BLaER1 treated with 17β-estradiol and CSF1 and Interleukin-3, amounts not matched to agents 10 nM and 100 nM (cell line): ENCODE data around the gene SLC35F3.
"Not testable (repeated sequence)": the region's sequence is repeated elsewhere in the genome, so short reads cannot be mapped to it uniquely, and the experiment has no call there.

Experiments used
- H3K27ac ChIP-seq, 11 experiments: shearing (Covaris generic); formaldehyde crosslinking; 2 replicates each; pipeline ENCODE4 v1.8.1; 2022
- H3K27me3 ChIP-seq, 11 experiments: shearing (Covaris generic); formaldehyde crosslinking; 2 replicates each; pipeline ENCODE4 v1.8.1; 2022
- H3K36me3 ChIP-seq, 11 experiments: shearing (Covaris generic); formaldehyde crosslinking; 2 replicates each; pipeline ENCODE4 v1.8.1; 2022
- H3K4me1 ChIP-seq, 10 experiments: shearing (Covaris generic); formaldehyde crosslinking; 2 replicates each; pipeline ENCODE4 v1.8.1; 2022
- H3K4me2 ChIP-seq, 11 experiments: shearing (Covaris generic); formaldehyde crosslinking; 2 replicates each; pipeline ENCODE4 v1.8.1; 2022
- H3K4me3 ChIP-seq, 10 experiments: shearing (Covaris generic); formaldehyde crosslinking; 2 replicates each; pipeline ENCODE4 v1.8.1; 2022
- H3K9ac ChIP-seq, 11 experiments: shearing (Covaris generic); formaldehyde crosslinking; 2 replicates each; pipeline ENCODE4 v1.8.1; 2022
- H3K9me3 ChIP-seq, 11 experiments: shearing (Covaris generic); formaldehyde crosslinking; replicated peaks in 1 of 11; 2 replicates each; pipeline ENCODE4 v1.8.1; 2022
- H4K20me1 ChIP-seq, 11 experiments: shearing (Covaris generic); formaldehyde crosslinking; 2 replicates each; pipeline ENCODE4 v1.8.1; 2022
- Cebpa-rat ChIP-seq, 11 experiments: shearing (Covaris generic); IDR thresholded peaks; 2 replicates each; pipeline ENCODE4 v1.8.1; 2022

The SLC35F3 gene

DNA sequence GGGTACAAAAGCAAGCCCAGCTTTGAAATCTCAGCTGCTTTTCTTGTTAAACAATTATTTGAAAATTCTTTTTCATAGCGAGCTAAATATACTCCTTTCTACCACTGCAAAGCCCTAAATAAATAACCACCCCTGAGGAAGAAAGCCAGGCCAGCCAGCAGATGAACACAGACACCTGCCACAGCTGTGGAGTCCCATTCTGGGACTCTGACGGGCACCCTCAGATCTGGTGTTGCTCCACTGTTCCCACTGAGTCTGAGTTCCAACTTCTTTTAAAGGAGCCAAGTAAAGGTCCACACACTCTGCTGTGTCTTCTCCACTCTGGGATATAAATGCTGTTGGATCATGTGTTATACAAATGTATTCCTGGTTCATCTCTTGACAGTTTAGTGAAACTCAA lies 391.1 kb downstream of the SLC35F3 start:
- H3K36me3 ChIP-seq: no peaks in the 10 kb centered on the region
- no peaks in the 10 kb centered on the region for H3K27me3 ChIP-seq
- H3K4me2 ChIP-seq: peak overlapping the region in 1 of 11 experiments; percentile 6; a peak in 1 of 22 replicates
- no peak overlapping the region for H3K4me3 ChIP-seq
- H4K20me1 ChIP-seq: no peaks in the 10 kb centered on the region
- H3K9ac ChIP-seq: no peak overlapping the region
- H3K4me1 ChIP-seq: 0 out of 20 replicates have a peak, but pooled peaks cover 0 to 5% (median 0%) of the 10 kb centered on the region in 10 experiments
- H3K9me3 ChIP-seq: peaks cover 3 to 19% (median 15%) of the 10 kb centered on the region in 11 experiments
- H3K27ac ChIP-seq: no peak overlapping the region
- TF ChIP-seq Cebpa-rat (IDR thresholded peaks at IDR 0.05): no peak

DNA sequence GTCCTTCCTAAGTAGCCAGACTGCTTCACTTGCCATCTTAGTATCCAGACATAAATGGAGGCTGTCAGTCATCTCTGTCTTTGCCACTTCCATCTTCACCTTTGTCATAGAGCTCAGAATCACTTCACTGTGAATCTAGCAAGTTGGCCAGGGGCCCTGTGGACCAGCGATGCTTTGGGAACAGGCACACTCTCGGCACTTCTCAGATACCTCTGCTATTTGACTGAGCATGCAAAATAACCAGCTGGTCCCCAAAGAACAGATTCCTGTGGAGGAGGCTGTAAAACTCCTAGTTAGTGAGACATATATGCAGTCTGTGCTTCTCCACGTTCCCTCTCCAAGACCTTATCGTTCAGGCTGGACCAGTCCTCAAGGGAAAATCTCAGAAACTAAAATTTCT lies 392.0 kb downstream of the SLC35F3 start:
- H3K36me3 ChIP-seq: no peaks in the 10 kb centered on the region
- H3K4me1 ChIP-seq: 0 out of 20 replicates have a peak, but pooled peaks cover 0 to 5% (median 0%) of the 10 kb centered on the region in 10 experiments
- no peak for TF ChIP-seq Cebpa-rat (IDR thresholded peaks at IDR 0.05)
- no peak overlapping the region for H3K9ac ChIP-seq
- H3K4me3 ChIP-seq: no peak overlapping the region
- no peak overlapping the region for H3K27ac ChIP-seq
- H3K27me3 ChIP-seq: no peaks in the 10 kb centered on the region
- H4K20me1 ChIP-seq: no peaks in the 10 kb centered on the region
- H3K9me3 ChIP-seq: peaks cover 0 to 10% (median 7%) of the 10 kb centered on the region in 11 experiments; a peak in 15 of 22 replicates
- no peak overlapping the region for H3K4me2 ChIP-seq

DNA sequence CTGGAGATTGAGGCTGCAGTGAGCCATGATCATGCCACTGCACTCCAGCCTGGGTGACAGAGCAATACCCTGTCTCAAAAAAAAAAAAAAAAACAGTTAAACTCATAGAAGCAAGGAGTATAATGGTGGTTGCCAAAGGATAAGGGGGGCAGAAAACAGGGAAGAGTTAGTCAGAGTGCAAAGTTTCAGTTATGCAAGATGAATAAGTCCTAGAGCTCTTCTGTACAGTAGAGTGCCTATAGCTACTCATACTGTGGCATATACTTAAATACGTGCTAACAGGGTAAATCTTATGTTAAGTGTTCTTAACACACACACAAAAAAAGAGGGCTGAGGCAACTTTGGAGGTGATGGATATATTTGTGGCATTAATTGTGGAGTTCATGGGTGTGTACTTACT lies 393.2 kb downstream of the SLC35F3 start:
- peaks cover 0 to 9% (median 3%) of the 10 kb centered on the region in 11 experiments; a peak in 5 of 22 replicates for H3K9me3 ChIP-seq
- H3K36me3 ChIP-seq: no peaks in the 10 kb centered on the region
- no peak for TF ChIP-seq Cebpa-rat (IDR thresholded peaks at IDR 0.05)
- no peaks in the 10 kb centered on the region for H4K20me1 ChIP-seq
- H3K4me3 ChIP-seq: no peak overlapping the region
- H3K4me1 ChIP-seq: peaks cover 0 to 6% (median 4%) of the 10 kb centered on the region in 10 experiments; a peak in 4 of 20 replicates
- no peak overlapping the region for H3K4me2 ChIP-seq
- no peak overlapping the region for H3K9ac ChIP-seq
- H3K27me3 ChIP-seq: no peaks in the 10 kb centered on the region
- no peak overlapping the region for H3K27ac ChIP-seq

DNA sequence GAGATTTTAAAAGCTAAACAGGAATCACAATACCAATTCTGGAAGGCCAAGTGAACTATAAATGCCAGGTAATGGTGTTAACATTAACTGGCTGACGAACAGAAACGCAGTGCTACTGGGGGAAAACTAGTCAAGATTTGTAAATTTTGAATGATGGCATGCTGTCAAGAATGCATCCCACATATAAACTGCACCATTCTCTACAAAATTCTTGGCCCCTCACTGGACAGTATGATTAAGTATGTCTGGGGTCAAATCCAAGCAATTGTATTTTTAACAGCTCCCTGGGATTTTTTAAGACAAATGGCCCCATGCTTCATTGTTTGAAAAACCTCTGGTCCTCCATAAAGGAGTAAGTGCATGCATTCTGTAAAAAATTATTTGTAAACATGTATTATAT lies 395.6 kb downstream of the SLC35F3 start:
- H3K4me1 ChIP-seq: peaks cover 6 to 14% (median 10%) of the 10 kb centered on the region in 10 experiments; a peak in 11 of 20 replicates
- no peak for TF ChIP-seq Cebpa-rat (IDR thresholded peaks at IDR 0.05)

DNA sequence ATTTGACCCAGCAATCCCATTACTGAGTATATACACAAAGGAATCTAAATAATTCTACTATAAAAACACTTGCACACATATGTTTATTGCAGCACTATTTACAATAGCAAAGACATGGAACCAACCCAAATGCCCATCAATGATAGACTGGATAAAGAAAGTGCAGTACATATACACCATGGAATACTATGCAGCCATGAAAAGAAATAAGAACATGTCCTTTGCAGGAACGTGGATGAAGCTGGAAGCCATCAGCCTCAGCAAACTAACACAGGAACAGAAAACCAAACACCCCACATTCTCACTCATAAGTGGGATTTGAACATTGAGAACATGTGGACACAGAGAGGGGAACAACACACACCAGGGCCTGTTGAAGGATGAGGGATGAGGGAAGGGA lies 397.2 kb downstream of the SLC35F3 start:
- H3K4me2 ChIP-seq, H3K27ac ChIP-seq, H3K27me3 ChIP-seq, H3K36me3 ChIP-seq, H3K4me3 ChIP-seq, H3K9ac ChIP-seq, H4K20me1 ChIP-seq: not testable (repeated sequence)
- peaks cover 6 to 18% (median 15%) of the 10 kb centered on the region in 10 experiments; a peak in 17 of 20 replicates for H3K4me1 ChIP-seq
- H3K9me3 ChIP-seq: peaks cover 0 to 32% (median 16%) of the 10 kb centered on the region in 11 experiments; a peak in 15 of 22 replicates

More for the DNA sequence above, 395.6 kb downstream of the SLC35F3 start:
- H3K36me3 ChIP-seq: no peaks in the 10 kb centered on the region
- no peak overlapping the region for H3K27ac ChIP-seq
- no peaks in the 10 kb centered on the region for H4K20me1 ChIP-seq
- H3K4me2 ChIP-seq: no peak overlapping the region
- peaks cover 0 to 16% (median 6%) of the 10 kb centered on the region in 11 experiments; a peak in 7 of 22 replicates for H3K9me3 ChIP-seq
- no peak overlapping the region for H3K9ac ChIP-seq
- no peak overlapping the region for H3K4me3 ChIP-seq
- H3K27me3 ChIP-seq: no peaks in the 10 kb centered on the region

DNA sequence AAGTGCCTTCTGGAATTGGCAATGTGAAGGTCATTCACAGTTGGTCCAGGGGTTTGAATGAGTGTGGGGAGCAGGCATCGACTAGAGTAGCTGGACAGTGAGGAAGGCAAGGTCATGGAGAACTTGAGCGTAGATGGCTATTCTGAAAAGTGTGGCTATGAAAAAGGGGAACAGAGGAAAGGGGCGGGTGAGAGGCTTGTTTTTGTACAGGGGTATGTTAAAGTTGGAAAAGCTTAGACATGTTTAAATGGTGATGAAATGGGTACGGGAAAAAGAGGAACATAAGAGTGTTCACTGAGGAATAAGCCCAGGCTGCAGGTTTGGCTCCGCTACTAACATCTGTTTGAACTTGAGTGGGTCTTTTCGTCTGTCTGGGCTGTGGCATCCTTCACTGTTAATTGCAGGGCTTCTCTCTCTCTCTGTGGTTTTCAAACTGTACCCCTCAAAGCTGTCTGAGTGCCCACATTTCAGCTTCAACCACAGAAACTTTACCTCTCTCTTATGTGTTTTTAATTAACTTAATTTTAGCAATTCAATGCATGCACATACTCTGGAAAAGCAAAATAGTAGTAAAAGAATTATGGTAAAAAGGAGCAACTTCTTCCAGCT lies 398.0 kb downstream of the SLC35F3 start:
- peak overlapping the region in 3 of 11 experiments; percentile 1 to 11 (median 7); a peak in 4 of 22 replicates for H3K4me2 ChIP-seq
- H3K36me3 ChIP-seq: no peaks in the 10 kb centered on the region
- peaks cover 6 to 26% (median 23%) of the 10 kb centered on the region in 10 experiments; a peak in 18 of 20 replicates for H3K4me1 ChIP-seq

DNA sequence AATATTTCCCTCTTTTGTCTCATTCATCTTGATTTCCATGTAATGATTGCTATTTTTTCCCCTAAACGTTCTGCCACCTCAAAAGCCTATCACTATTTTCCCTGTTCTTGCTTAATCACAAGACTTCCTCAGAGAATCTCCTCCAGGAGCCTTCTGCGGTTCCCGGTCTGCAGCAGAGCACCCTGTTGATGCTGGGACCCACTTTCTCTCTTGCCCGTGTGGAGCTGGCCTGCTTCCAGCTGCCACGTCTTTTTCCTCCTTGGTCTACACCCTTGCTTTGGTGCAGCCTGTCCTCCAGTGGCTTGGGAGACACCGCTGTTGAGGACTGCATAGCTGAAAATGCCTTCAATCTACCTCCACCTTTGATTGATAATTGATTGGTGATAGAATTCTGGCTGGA lies 398.8 kb downstream of the SLC35F3 start:
- no peak for TF ChIP-seq Cebpa-rat (IDR thresholded peaks at IDR 0.05)

More for the DNA sequence above, 398.0 kb downstream of the SLC35F3 start:
- H3K9ac ChIP-seq: no peak overlapping the region
- no peaks in the 10 kb centered on the region for H3K27me3 ChIP-seq
- no peak overlapping the region for H3K4me3 ChIP-seq
- no peaks in the 10 kb centered on the region for H4K20me1 ChIP-seq
- H3K9me3 ChIP-seq: peaks cover 0 to 32% (median 16%) of the 10 kb centered on the region in 11 experiments; a peak in 15 of 22 replicates
- TF ChIP-seq Cebpa-rat (IDR thresholded peaks at IDR 0.05): no peak
- no peak overlapping the region for H3K27ac ChIP-seq

DNA sequence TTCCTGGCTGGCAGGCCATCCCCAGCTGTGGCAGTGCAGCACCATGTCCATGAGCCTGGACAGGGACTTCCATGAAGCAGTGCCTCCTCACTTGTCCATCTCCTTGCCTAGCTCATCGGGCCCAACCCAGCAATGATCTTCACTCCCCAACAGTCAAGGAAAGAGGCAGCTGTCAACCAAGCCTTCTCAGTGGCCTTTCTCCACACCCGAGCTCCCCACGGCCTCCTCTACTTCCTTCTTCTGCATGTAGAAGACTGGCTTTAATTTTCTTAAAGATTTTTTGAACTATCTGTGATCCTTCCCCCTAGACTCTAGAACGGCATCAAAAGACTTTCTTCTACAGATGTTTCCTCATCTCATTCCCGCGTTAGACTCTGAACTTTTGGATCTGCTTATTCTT lies 403.2 kb downstream of the SLC35F3 start:
- peak overlapping the region in 2 of 11 experiments; percentile 5 to 50; a peak in 2 of 22 replicates for H3K27ac ChIP-seq
- no peak overlapping the region for H3K4me3 ChIP-seq
- TF ChIP-seq Cebpa-rat (IDR thresholded peaks at IDR 0.05): no peak
- no peaks in the 10 kb centered on the region for H4K20me1 ChIP-seq
- no peaks in the 10 kb centered on the region for H3K27me3 ChIP-seq
- peak overlapping the region; percentile 17 to 86 (median 58); a peak in 19 of 22 replicates for H3K4me2 ChIP-seq
- H3K9ac ChIP-seq: no peak overlapping the region
- peaks cover 0 to 40% (median 29%) of the 10 kb centered on the region in 10 experiments; a peak in 18 of 20 replicates for H3K4me1 ChIP-seq
- no peaks in the 10 kb centered on the region for H3K36me3 ChIP-seq
- H3K9me3 ChIP-seq: peaks cover 0 to 24% (median 14%) of the 10 kb centered on the region in 11 experiments; a peak in 14 of 22 replicates

More for the DNA sequence above, 398.8 kb downstream of the SLC35F3 start:
- H3K36me3 ChIP-seq: no peaks in the 10 kb centered on the region
- no peak overlapping the region for H3K4me3 ChIP-seq
- H3K4me1 ChIP-seq: peaks cover 6 to 33% (median 31%) of the 10 kb centered on the region in 10 experiments; a peak in 18 of 20 replicates
- no peak overlapping the region for H3K27ac ChIP-seq
- H3K27me3 ChIP-seq: no peaks in the 10 kb centered on the region
- H3K4me2 ChIP-seq: peak overlapping the region in 7 of 11 experiments; percentile 0 to 28 (median 11); a peak in 5 of 22 replicates
- peaks cover 0 to 32% (median 16%) of the 10 kb centered on the region in 11 experiments; a peak in 15 of 22 replicates for H3K9me3 ChIP-seq
- H3K9ac ChIP-seq: no peak overlapping the region
- H4K20me1 ChIP-seq: no peaks in the 10 kb centered on the region

DNA sequence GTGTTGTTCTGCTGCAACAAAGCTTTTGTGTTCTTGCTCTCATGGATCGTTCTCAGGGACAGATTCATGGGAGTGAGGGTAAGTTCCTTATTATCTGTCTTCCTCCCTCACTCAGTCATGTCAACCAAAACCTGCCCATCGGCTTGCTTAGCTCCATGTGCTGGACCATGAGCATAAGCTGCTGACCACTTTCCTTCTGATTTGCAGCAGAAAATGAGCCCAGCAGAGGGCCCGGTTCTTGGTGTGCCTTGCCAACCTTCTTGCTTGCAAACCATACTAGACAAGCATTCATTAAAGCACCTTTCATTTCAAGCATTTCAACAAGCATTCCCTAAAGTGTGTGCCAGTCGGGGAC lies 404.7 kb downstream of the SLC35F3 start:
- Histone ChIP-seq H3K9ac (no peak overlapping the region), H3K9me3 (peaks cover 0 to 21% (median 14%) of the 10 kb centered on the region in 11 experiments; a peak in 14 of 22 replicates), H3K27me3 (no peaks in the 10 kb centered on the region), H4K20me1 (no peaks in the 10 kb centered on the region), H3K36me3 (no peaks in the 10 kb centered on the region), H3K4me3 (no peak overlapping the region), H3K4me1 (peaks cover 0 to 33% (median 21%) of the 10 kb centered on the region in 10 experiments; a peak in 18 of 20 replicates), H3K27ac (no peak overlapping the region), H3K4me2 (no peak overlapping the region)
- no peak for TF ChIP-seq Cebpa-rat (IDR thresholded peaks at IDR 0.05)
